GM12875 (cell line): Measurements from ENCODE around the gene CD93.

Source experiments
- H3K4me3 ChIP-seq: one replicate; pipeline ENCODE4 v1.5.1; 2011; ENCODE audit warnings: low read depth, low read length, control low read depth
- CTCF ChIP-seq: IDR thresholded peaks from 2 replicates; pipeline ENCODE4 v1.5.1; 2011; ENCODE audit warnings: low read depth, mild to moderate bottlenecking, control low read depth, inconsistent platforms, low read length, moderate library complexity, borderline replicate concordance; ENCODE audit not compliant: insufficient read depth

Gene CD93

DNA sequence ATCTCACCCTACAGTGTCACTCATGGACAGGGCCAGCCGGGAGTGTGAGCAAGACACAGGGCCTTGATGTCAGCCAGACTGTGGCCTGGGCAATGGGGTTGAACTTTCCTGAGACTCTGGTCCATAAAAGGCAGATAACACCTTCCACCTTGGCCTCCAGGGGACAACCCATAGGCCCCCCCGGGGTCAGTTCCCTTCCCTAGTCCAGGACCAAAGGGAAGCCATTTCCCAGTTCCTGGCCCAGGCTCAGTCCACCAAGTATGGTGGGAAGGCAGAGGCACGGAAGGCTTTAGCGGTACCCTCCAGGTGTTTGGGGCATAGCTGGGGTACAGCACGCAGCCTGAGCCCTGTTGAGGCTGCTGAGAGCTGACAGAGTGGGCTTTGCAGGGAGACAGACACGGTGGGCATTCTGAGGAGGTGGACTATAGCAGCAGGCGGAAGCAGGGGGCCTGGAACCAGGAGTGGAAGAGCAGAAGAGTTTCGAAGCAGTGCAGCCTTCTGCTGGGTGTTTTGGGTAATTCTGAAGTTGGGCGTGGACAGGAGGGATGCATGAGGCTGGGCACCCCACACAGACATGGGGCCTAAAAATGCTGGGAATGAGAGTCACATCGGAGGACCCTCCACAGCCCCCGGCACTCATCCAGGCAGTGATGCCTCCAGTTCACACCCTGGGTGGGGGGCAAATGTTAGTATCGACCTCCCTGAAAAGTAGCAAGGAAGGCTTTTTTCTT lies 43.9 kb upstream of the CD93 start:
- TF ChIP-seq CTCF = no peak
- H3K4me3 ChIP-seq = no peak overlapping the region

DNA sequence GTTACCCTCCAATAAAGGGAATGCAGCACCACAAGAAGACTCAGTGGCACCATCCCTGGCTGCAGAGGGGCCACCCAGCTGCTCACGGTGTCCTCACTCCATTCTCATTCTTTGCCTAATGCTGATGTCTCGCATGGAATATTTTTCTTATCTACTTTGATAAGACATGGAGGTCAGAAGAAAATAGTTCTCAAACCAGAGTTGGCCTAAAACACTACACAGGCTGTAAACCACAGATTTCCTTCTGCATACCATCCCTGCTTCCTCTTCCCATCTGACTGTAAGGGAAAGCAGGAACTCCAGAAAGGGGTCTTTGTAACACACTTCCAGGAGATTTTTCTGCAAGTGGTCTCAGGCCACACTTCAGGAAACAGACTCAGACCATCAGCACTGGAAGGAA lies 43.1 kb upstream of the CD93 start:
- H3K4me3 ChIP-seq = no peak overlapping the region
- TF ChIP-seq CTCF = no peak

GRCh38 chr20:23128461-23129125 lies 42.5 kb upstream of the CD93 start:
- H3K4me3 ChIP-seq = no peak overlapping the region
- TF ChIP-seq CTCF = no peak

DNA sequence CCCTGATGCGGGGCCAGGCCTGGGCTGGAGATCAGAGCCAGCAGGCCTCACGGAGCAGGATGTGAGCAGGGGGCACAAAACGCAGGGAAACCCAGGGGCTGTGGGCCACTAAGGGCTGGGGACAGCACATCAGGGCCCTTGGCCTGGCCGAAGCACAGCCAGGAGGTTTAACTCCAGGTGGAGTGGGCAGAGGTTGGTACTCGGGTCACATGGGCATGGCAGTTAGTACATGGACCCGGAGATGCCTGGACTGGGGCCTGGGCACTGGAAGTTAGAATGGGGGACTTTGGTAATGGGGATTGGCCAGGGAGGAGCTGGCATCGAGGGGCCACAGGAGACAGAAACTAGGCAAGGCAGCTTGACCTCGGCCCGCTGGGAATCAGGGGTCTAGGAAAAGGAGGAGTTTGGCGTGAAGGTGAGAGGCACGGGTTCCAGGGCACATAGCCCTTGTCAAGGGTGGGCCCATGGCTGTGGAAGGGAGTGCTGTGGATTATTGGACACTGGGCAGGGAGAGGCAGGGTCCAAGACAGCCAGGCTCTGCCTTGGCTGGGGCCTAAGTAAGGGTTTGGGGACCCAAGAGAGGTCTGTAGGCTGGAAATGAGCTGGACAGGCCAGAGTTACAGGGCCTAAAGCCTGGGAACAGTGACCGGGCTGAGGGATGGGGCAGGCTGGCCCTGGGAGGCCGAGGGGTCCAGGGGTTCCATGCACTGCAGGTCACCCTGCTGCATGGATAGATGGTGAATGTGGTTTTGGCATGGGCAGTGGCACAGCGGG lies 41.6 kb upstream of the CD93 start:
- TF ChIP-seq CTCF = no peak
- H3K4me3 ChIP-seq = no peak overlapping the region

- H3K4me3 ChIP-seq = no peak overlapping the region
- TF ChIP-seq CTCF = no peak
Measured at GRCh38 chr20:23126281-23127061, 40.3 kb upstream of the CD93 start.

DNA sequence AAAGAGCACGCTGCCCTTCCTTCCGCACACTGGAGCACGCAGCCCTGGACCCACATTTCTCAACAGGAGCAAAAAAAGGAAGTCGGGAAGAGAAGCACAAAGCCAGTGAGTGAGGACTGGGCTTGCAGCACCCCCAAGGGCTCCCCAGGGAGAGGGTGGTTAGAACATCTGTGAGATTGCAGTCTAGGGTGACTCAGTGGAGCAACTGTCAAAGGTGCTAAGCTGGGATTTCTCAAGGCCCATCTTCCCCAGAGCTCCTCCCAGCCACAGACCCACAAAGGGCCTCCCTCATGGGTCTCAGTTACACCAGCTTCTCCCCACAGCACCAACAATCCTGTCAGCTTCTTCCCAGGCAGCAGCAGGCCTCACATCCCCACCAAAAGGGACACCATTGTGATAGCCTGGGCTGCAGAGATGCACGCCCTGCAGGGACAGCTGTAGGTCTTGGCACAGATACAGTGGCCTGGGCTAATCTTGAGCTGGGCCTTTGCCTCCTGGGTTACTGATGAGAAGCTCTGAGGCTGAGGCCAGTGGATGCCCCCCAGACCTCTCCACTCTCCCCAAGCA lies 39.6 kb upstream of the CD93 start:
- H3K4me3 ChIP-seq = no peak overlapping the region
- TF ChIP-seq CTCF = no peak
